ENCODE results near the gene SSTR3. TPM values are rescaled to one million over a fixed set of nuclear protein-coding genes. Genes with fewer than 3 reads are reported as not detected.

The SSTR3 gene
- total and polyA plus RNA-seq, 2 experiments from 2014 or later: 0.06 TPM; not detected in 1

DNA sequence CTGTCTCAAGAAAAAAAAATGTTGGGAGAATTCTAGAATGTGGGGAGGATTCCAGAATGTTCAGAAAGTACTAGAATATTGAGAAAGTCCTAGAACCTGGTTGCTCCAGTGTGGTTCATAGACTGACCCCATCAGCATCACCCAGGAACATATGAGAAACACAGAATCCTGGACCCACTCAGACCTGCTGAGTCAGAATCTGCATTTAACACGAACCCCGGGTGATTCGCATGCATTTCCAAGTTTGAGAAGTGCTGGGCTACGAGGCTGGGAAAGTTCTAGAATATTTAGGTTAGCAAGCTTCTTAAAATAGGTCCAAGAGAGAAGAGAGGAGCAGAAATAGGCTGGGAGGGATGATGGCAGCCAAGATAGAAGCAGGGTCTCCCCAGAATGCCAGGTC, 30.6 kb downstream of the SSTR3 start:
- no peaks in the 10 kb centered on the region for H3K27me3 ChIP-seq
- H3K9me3 ChIP-seq (ENCODE audit: low read depth): no peaks in the 10 kb centered on the region
- H3K36me3 ChIP-seq: no peaks in the 10 kb centered on the region
- TF ChIP-seq, protein P1, sequence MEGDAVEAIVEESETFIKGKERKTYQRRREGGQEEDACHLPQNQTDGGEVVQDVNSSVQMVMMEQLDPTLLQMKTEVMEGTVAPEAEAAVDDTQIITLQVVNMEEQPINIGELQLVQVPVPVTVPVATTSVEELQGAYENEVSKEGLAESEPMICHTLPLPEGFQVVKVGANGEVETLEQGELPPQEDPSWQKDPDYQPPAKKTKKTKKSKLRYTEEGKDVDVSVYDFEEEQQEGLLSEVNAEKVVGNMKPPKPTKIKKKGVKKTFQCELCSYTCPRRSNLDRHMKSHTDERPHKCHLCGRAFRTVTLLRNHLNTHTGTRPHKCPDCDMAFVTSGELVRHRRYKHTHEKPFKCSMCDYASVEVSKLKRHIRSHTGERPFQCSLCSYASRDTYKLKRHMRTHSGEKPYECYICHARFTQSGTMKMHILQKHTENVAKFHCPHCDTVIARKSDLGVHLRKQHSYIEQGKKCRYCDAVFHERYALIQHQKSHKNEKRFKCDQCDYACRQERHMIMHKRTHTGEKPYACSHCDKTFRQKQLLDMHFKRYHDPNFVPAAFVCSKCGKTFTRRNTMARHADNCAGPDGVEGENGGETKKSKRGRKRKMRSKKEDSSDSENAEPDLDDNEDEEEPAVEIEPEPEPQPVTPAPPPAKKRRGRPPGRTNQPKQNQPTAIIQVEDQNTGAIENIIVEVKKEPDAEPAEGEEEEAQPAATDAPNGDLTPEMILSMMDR (IDR thresholded peaks at IDR 0.05; ENCODE audit: low read depth, low read length): no peak
- peaks cover 3% of the 10 kb centered on the region for H3K4me1 ChIP-seq (ENCODE audit: low read depth)
- no peak overlapping the region for H3K4me3 ChIP-seq
- DNase-seq (ENCODE audit: low read depth in 1 of 2, low spot score in 1 of 2): no peak
- H3K27ac ChIP-seq: no peak overlapping the region

DNA sequence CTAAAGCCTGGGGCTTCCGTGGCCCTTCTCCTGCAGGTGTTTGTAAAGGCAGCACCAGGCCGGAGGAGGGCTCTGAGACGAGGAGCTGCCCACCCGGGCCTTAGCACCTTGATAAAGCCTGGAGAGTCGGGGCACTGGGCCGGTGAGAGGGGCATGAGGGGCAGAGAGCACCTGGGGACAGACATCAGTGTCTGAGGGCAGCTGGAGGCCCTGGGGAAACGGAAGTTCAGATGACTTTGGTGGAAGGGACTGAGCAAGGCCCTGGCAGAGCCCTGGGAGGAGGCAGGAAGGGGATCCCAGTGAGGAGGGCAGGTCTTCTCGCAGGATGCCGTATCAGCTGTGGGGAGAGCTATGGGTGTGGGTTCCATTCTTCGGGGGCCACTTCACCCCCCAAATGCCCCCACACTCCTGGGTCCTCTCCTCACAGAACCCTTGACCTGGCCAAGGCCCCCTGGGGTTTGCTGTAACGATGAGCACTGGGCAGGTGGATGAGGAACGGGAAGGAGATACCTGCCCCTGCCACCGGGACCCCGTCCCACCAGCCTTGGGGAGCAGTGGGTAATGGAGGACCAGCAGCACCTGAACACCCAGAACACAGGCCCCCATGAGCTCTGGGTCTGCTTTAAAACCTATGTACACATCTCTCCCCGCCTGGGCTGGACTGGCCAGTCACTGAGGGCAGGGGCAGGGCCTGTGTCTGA, 31.6 kb downstream of the SSTR3 start:
- no peak for DNase-seq (ENCODE audit: low read depth in 1 of 2, low spot score in 1 of 2)
- Histone ChIP-seq H3K4me1 (ENCODE audit: low read depth) (peaks cover 6% of the 10 kb centered on the region), H3K9me3 (ENCODE audit: low read depth) (no peaks in the 10 kb centered on the region), H3K36me3 (no peaks in the 10 kb centered on the region), H3K27me3 (no peaks in the 10 kb centered on the region), H3K4me3 (no peak overlapping the region), H3K27ac (no peak overlapping the region)
- TF ChIP-seq, protein P1 (IDR thresholded peaks at IDR 0.05; ENCODE audit: low read depth, low read length): no peak

DNA sequence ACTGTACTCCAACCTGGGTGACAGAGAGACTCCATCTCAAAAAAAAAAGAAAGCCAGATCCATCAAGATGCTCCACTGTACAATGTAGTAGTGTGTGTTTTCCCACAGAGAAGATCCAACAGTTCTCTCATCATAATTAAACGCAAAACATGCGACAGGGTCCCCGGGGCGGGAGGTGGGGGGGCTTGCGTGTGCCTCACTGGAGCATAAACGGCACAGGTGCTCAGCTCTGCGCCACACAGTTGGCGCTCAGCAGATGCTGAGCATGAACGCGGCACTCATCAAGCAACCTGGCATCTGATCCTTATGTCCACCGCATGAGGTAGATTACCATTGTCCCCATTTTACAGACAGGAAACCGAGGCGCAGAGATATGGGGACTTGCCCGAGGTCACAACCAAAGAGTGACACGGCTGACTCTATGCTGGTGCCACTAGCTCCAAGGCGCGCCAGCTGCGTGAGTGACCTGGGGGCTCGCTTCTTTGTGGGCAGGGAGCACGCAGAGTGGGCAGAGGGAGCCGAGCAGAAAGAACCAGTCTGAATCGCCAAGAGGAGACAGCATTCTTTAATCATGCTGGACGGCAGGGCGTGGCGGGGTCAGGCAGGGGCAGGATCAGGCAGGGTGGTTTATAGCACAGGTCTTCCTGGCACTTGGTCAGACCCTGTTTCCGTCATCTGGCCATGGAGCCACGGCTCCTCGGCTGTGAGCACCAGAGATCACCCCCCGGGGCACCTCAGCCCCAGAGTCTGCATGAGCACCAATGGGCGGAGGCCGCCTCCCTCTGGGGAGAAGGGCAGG, 32.5 kb downstream of the SSTR3 start:
- Histone ChIP-seq H3K4me3 (no peak overlapping the region), H3K27me3 (no peaks in the 10 kb centered on the region), H3K36me3 (no peaks in the 10 kb centered on the region), H3K4me1 (ENCODE audit: low read depth) (peaks cover 6% of the 10 kb centered on the region), H3K27ac (no peak overlapping the region), H3K9me3 (ENCODE audit: low read depth) (no peaks in the 10 kb centered on the region)
- TF ChIP-seq, protein P1 (IDR thresholded peaks at IDR 0.05; ENCODE audit: low read depth, low read length): no peak
- DNase-seq (ENCODE audit: low read depth in 1 of 2, low spot score in 1 of 2): no peak

DNA sequence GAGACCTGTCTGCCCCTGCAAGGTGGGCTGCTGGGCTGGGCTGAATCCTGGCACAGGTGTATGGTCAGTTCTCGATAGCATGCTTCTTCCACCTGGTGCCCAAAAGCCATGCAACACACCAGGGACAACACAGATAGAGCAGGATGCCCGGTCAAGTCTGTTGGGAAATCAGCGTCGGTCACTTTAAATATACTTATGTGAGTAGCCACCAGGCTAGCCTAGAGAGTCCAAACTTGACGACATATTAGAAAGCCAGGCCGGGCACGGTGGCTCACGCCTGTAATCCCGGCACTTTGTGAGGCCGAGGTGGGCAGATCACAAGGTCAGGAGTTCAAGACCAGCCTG, 33.2 kb downstream of the SSTR3 start:
- no peak overlapping the region for H3K27ac ChIP-seq

DNA sequence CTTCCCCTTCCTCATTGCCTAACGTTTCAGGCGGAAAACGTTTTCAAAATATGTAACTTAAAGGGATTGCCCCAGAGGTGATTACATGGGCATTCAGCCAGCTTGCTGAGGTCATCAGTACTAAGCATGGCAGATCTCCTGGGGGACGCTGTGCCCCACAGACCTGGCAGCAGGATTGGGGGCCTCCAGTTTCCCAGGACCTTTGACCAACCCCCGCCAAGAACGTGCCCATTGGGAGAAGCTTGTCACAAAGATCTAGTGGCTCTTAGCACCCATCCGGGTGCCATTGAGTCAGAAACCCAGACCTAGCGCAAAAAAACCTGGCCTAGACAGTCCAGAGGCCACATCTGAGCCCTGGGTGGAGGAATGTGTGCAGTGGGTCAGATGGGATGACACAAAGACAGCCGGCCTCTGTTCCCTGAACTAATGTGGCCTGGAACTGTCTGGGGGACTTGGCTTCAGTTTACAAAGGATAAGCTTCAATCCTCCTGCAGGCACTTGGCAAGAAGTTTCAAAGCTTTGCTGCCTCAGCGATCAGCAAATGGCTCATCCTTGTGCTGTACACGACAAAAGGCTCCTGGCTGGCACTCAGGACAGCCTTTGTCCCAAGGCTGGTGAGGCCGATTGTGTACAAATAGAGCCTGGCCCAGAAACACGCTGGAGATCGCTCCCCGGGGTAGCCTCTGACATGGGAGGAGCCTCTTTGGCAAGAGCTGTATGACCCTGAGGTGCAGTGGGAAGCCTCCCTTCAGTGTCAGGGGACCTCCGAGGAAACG, 33.7 kb downstream of the SSTR3 start:
- H3K27ac ChIP-seq: peak overlapping the region; percentile 25

More for the DNA sequence above, 33.2 kb downstream of the SSTR3 start:
- H3K9me3 ChIP-seq (ENCODE audit: low read depth): no peaks in the 10 kb centered on the region
- peaks cover 6% of the 10 kb centered on the region for H3K4me1 ChIP-seq (ENCODE audit: low read depth)
- DNase-seq (ENCODE audit: low read depth in 1 of 2, low spot score in 1 of 2): no peak
- H3K36me3 ChIP-seq: no peaks in the 10 kb centered on the region
- no peak overlapping the region for H3K4me3 ChIP-seq
- no peaks in the 10 kb centered on the region for H3K27me3 ChIP-seq
- TF ChIP-seq, protein P1 (IDR thresholded peaks at IDR 0.05; ENCODE audit: low read depth, low read length): no peak

More for the DNA sequence above, 33.7 kb downstream of the SSTR3 start:
- Histone ChIP-seq H3K36me3 (no peaks in the 10 kb centered on the region), H3K4me1 (ENCODE audit: low read depth) (peaks cover 6% of the 10 kb centered on the region), H3K4me3 (no peak overlapping the region), H3K27me3 (no peaks in the 10 kb centered on the region), H3K9me3 (ENCODE audit: low read depth) (no peaks in the 10 kb centered on the region)
- TF ChIP-seq, protein P1 (IDR thresholded peaks at IDR 0.05; ENCODE audit: low read depth, low read length): no peak
- DNase-seq (ENCODE audit: low read depth in 1 of 2, low spot score in 1 of 2): peak in 1 of 2 donors; percentile 72

Measured in cardiac muscle cell (in vitro differentiated cells and primary cell).